RPMI8226 (cell line): Measurements from ENCODE around the gene MAP4K4.

ENCODE experiments used
- DNase-seq: peaks from one replicate; pipeline ENCODE4 v3.0.0-alpha.2; 2015

Gene MAP4K4

GRCh38 chr2:101697124-101698013 lies at the start of gene MAP4K4:
Gene MAP4K4 (plus strand): TSS chr2:101697707. CDS start chr2:101698081, 374 bp downstream.
- peak; percentile 38 for DNase-seq

GRCh38 chr2:101653469-101653868 lies 44.0 kb upstream of the MAP4K4 start:
- DNase-seq = no peak

DNA sequence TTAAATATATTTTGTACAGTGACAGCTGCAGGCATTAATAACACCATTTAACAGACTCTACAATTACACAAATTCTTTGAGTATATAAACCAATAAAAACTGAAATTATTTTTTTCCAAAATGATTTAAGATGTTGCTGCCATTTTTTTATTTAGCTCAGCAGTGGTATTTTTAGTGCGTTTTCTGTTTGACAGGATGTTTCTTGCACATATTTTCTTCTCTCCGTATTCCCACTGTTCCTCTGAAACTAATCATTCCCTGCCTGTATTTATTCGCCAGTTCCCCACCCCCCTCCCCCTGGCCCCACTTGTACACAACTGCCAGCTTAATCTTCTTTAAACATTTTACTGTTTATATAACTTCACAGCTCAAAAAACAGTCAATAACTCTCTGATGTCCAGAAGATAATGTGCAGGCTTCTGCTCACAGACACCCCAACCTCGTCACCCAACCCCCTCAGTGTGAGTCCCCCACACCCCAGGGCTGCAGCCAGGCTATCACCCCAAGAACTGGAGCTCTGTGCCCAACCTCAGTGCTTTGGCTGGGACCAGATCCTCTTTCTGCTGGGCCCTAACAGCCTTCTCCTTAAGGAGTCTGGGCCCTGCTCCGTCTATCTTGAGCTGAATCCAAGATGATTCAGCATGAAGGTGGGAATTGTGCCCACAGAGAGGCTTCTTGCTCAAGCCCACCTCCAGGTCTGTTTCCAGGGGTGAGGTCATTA lies 41.6 kb upstream of the MAP4K4 start:
- no peak for DNase-seq

DNA sequence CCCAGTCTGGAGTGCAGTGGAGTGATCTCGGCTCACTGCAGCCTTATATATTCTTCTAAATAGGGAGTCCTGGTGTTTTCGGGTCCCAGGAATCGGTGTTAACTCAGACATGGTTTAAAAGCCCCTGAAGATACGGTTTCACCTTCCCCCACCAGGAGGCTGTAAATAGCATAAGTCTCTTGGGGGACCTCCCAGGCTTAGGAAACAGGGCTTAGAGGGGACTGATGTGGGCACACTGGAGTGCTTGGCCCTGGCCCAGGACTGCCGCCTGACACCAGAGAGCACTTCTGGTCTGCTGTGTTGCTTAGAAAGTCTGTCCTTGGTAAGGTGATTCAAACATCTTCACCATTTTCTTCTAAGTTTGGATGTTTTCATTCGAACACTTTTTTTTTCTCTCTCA lies 39.7 kb upstream of the MAP4K4 start:
- DNase-seq = no peak

DNA sequence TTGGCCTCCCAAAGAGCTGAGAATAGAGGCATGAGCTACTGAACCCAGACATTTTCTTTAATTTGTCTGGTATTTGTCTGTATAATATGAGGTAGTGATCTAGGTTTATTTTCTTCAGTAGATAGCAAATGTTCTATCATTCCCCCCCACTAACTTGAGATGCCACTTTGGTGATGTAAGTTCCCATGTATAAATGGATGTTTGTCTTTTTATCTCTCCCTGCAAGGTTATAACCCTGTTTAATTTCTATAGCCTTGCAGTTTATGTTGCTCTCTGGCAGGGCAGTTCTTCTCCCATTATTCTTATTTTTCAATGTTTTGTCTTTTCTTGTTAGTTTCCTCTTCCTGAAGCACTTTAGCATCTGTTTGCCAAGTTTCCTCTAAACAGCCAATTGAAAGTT lies 39.1 kb upstream of the MAP4K4 start:
- no peak for DNase-seq

- no peak for DNase-seq
Measured at GRCh38 chr2:101665312-101665711, 32.2 kb upstream of the MAP4K4 start.

GRCh38 chr2:101667823-101668222 lies 29.7 kb upstream of the MAP4K4 start:
- DNase-seq = no peak

GRCh38 chr2:101672047-101672446 lies 25.5 kb upstream of the MAP4K4 start:
- DNase-seq = no peak

- no peak for DNase-seq
Measured at GRCh38 chr2:101673920-101674319, 23.6 kb upstream of the MAP4K4 start.

DNA sequence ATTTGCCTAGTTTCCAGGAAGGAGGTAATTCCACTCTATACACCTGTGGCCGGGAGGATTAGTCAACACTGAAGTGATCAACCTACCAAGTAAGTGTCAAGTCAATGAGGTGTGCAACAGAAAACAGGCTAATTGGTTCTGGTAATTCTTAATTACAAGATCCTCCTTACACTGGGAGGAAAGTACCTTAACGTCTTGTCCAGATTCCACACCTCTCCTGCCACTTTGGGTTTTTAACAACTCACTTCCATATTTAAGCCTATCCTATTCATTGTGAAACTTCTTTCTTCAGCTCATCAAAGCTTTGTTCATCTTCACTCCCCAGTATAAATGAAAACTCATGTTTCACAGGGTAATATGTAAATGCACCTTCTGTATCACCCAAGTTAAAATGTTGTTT lies 22.0 kb upstream of the MAP4K4 start:
- DNase-seq = no peak

GRCh38 chr2:101676674-101677073 lies 20.8 kb upstream of the MAP4K4 start:
- DNase-seq = no peak

GRCh38 chr2:101677658-101678057 lies 19.8 kb upstream of the MAP4K4 start:
- DNase-seq = no peak

DNA sequence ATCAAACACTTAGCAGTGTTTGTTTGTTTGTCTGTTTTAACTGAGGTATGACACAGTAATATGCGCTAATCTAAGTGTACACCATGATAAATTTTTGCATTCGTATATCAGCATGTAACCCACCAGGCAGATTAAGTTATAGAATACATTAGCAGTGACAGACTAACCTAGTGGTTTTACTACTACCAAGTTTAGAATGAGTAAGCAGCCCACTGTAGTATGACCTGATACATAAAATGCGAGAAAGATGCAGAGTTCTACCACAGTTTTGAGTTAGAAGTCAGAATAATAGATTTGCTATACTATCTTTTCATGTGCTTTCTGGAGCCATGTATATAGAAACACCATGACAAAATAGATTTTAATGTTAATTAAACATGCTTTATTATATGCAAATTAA lies 19.1 kb upstream of the MAP4K4 start:
- DNase-seq = no peak

GRCh38 chr2:101679037-101679726 lies 18.3 kb upstream of the MAP4K4 start:
- no peak for DNase-seq

DNA sequence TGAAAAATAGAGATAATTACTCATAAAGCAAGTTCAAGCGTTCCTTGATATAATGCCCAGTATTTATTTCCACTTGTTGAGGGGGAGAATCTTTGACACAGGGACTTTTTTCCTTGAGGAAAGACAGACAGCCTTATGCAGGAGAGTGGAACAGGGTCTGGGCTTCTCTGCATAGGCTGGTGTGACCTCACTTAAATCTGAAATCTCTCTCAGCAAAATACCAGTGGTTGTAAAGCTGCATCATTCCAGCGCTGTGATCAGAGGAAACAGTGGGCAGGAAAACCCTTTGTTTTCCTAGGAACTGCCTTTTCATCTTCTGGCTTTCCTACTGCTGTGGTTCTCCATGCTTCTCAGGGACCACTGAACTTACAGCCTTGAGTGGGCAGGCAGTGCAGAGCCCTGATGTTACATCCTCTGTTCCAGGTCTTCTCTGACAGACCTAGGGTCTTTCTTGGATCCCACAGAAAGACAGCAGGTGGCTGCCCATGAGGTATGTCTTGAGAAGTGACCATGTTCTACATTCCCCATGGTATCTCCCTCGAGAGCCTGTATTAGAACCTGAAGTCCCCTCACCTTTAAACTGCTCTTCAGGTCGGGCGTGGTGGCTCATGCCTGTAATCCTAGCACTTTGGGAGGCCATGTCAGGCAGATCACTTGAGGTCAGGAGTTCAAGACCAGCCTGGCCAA lies 17.6 kb upstream of the MAP4K4 start:
- no peak for DNase-seq

DNA sequence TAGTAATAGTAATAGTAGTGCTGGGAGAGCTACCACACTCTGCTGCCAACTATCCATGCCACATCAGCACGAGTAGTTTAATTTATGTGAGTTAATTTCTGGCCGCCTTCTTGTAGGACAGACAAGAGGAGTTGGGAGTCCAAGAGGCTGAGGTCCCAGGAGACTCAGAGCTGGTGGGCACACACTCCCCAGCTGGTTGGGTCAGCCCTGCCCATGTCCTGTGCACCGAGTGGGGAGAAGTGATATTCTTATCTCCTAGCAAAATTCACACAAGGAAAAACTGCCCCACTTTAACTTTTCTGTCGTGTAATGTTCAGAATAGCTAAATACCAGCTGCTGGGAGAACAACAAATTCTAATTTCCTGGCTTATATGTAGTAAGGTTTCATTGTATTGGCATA lies 15.2 kb upstream of the MAP4K4 start:
- DNase-seq = no peak

GRCh38 chr2:101684313-101684712 lies 13.2 kb upstream of the MAP4K4 start:
- DNase-seq = no peak

- no peak for DNase-seq
Measured at GRCh38 chr2:101688261-101688660, 9.2 kb upstream of the MAP4K4 start.

- no peak for DNase-seq
Measured at GRCh38 chr2:101689114-101689825, 8.2 kb upstream of the MAP4K4 start.

- no peak for DNase-seq
Measured at GRCh38 chr2:101690547-101691152, 6.9 kb upstream of the MAP4K4 start.

- no peak for DNase-seq
Measured at GRCh38 chr2:101692041-101692440, 5.5 kb upstream of the MAP4K4 start.

DNA sequence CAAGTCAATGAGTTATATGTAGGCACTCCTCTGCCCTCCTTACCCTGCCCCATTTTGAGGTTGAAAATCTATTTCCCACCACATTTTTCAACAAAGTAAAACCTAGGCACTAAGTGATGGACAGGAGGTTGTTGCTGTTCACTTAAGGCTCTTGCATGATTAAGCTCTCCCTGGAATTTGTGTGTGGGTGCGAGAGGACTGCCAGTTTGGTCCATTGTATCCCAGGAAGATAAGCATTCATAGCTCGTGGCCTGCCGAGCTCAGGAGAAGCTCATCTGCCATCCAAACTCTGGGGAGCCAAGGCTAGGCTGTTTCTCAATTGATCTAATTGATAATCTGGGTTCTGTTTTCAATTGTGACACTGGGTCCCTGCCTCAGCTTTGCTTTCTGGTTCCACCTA lies 4.7 kb upstream of the MAP4K4 start:
- no peak for DNase-seq
